Measurements from ENCODE around the gene GRAP2.

The GRAP2 gene

DNA sequence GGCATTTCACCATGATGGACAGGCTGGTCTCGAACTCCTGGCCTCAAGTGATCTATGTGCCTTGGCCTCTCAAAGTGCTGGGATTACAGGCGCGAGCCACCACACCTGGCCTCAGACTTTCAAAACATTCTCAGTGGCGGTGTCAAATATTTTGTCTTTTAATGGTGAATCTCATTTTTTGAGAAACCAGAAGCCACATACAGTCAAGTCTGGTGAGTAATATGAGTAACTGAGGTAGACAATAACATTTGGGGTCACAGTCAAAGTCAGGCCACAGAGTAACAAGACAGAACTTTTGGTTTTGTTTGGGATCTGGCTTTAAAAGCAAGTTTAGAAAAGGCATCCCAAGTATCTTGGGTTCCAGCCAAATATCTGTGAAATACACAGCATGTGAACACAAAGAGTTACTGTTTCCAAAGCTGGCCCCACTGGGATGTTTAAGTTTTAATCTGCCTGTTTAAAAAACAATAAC lies 53.7 kb downstream of the GRAP2 start:
- Histone ChIP-seq H3K4me1 (ENCODE audit: control insufficient read depth, insufficient read depth, low read length) (no peaks in the 10 kb centered on the region), H3K36me3 (ENCODE audit: control insufficient read depth, insufficient read depth, low read length) (no peaks in the 10 kb centered on the region), H3K27me3 (ENCODE audit: control insufficient read depth, insufficient read depth, low read length) (no peaks in the 10 kb centered on the region)

DNA sequence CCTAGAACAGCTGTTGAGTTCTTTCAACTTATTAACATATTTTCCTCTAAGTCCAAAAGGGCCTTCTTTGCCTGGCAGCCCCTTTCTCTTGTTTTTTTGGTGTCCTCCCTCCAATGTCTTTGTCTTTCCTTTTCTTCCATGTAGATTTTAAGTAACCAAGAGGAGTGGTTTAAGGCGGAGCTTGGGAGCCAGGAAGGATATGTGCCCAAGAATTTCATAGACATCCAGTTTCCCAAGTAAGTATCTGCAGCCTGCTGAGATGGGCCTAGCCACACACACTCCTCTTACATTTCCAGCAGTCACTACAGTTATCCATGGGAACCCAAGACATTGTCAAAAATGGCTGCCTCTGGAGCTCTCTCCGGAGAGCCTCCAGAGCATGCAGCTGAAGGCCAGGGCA lies 54.8 kb downstream of the GRAP2 start:
- H3K9me3 ChIP-seq (ENCODE audit: control insufficient read depth, low read length) = no peaks in the 10 kb centered on the region
- H3K27me3 ChIP-seq (ENCODE audit: control insufficient read depth, insufficient read depth, low read length) = no peaks in the 10 kb centered on the region
- H3K4me1 ChIP-seq (ENCODE audit: control insufficient read depth, insufficient read depth, low read length) = no peaks in the 10 kb centered on the region
- no peak overlapping the region for H3K4me3 ChIP-seq (ENCODE audit: low read length)
- no peak overlapping the region for H3K9ac ChIP-seq (ENCODE audit: low read length)
- no peaks in the 10 kb centered on the region for H3K36me3 ChIP-seq (ENCODE audit: control insufficient read depth, insufficient read depth, low read length)

More for the DNA sequence above, 53.7 kb downstream of the GRAP2 start:
- Histone ChIP-seq H3K9me3 (ENCODE audit: control insufficient read depth, low read length) (no peaks in the 10 kb centered on the region), H3K9ac (ENCODE audit: low read length) (no peak overlapping the region), H3K4me3 (ENCODE audit: low read length) (no peak overlapping the region)

DNA sequence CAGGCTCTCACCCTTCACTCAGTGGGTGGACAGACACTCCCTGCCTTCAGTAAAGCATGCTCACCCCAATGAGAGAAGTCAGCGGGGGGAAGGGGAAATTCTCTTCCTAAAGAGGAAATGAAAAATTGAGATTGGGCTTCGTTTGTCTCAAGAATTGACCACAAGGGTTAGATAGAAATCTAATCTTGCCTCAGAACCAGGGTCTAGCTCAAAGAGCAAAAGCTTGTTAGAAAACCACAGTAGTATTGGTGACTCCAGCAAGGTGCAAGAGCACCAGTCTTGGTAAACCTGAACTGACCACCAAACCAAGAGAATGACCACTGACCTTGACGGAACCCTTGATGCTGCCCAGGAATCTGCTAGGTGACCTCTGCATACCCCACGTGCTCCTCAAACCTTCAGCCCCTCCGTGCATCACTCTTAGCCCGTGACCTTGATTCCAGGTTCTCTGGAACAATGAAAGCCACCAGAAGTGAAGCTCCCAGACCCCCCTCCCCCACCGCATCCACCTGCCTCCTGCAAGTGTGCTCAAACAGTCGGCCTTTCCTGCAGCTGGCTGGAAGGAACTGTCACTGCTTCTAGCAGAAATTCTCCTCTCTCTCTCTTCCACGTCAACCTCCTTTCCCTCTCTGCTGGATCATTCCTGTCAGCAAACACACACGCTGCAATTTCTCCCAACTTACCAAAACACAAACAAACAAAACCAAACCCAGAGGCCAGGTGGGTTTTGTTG lies 56.2 kb downstream of the GRAP2 start:
- H3K4me1 ChIP-seq (ENCODE audit: control insufficient read depth, insufficient read depth, low read length) = no peaks in the 10 kb centered on the region
- H3K27me3 ChIP-seq (ENCODE audit: control insufficient read depth, insufficient read depth, low read length) = no peaks in the 10 kb centered on the region
- H3K9ac ChIP-seq (ENCODE audit: low read length) = no peak overlapping the region
- no peaks in the 10 kb centered on the region for H3K9me3 ChIP-seq (ENCODE audit: control insufficient read depth, low read length)
- no peaks in the 10 kb centered on the region for H3K36me3 ChIP-seq (ENCODE audit: control insufficient read depth, insufficient read depth, low read length)
- no peak overlapping the region for H3K4me3 ChIP-seq (ENCODE audit: low read length)

DNA sequence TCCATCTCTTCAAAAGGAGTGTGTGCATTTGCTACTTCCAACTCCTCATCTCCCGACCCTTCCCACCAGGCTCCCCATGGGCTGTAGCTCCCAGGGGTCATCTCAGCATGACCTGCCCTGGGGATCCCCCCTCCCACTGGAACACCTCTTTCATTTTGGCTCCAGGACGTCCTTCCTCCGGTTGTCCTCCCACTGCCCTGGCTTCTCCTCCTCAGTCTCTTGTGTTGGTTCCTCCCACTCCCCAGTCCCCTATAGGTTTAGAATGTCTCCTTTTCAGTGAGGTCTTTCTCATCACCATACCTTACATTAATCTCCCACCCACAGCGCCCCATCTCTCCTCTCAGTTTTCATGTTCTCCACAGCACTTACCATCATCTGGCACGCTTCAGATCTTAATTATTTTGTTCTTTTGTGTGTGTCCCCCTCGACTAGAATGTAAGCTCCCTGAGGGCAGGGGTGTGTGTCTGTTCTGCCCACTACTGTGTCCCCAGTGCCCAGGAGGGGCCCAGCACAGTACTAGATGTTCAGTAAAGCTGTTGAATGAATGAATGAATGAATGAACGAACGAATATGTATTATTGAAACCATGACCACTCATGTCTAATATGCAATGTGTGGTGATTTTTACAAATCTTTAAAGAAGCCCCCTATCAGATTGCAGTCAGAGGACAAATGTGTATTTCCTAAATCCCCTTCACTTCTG lies 57.3 kb downstream of the GRAP2 start:
- Histone ChIP-seq H3K27me3 (ENCODE audit: control insufficient read depth, insufficient read depth, low read length) (no peaks in the 10 kb centered on the region), H3K9me3 (ENCODE audit: control insufficient read depth, low read length) (no peaks in the 10 kb centered on the region), H3K9ac (ENCODE audit: low read length) (no peak overlapping the region), H3K36me3 (ENCODE audit: control insufficient read depth, insufficient read depth, low read length) (no peaks in the 10 kb centered on the region), H3K4me3 (ENCODE audit: low read length) (no peak overlapping the region), H3K4me1 (ENCODE audit: control insufficient read depth, insufficient read depth, low read length) (no peaks in the 10 kb centered on the region)

DNA sequence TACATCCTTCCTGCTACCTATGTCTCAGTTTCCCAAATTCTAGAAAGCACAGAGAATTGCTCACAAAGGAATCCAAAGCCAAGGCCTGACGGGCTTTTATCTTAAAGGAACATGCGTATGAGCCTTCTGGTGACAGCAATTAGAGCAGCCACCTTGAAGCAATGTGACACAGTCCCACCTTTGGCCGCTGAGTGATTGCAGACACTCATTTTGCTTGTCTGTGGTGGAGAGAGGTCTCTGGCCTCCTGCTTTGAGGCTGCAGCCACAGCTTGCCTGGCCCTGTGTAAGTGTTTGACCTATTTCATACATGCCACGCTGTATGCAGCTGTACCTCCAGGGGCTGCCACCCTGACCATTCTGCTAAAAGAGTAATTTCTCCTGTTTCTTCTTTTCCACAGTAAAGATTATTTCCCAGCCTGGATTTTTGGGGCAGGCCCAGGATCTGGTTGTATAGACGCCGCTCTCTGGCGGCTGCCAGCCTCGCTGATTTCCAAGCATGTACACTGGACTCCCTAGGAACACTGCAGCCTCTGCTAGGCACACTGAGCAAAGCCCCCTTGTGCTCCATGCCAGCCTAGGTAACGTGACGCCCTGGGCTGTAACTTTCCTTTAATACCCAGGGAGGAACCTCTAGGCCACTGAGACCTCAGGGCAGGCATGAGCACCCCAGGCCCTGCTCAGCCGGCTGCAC lies 58.2 kb downstream of the GRAP2 start:
- no peaks in the 10 kb centered on the region for H3K27me3 ChIP-seq (ENCODE audit: control insufficient read depth, insufficient read depth, low read length)
- H3K9ac ChIP-seq (ENCODE audit: low read length) = no peak overlapping the region
- no peaks in the 10 kb centered on the region for H3K36me3 ChIP-seq (ENCODE audit: control insufficient read depth, insufficient read depth, low read length)
- H3K4me3 ChIP-seq (ENCODE audit: low read length) = no peak overlapping the region
- no peaks in the 10 kb centered on the region for H3K4me1 ChIP-seq (ENCODE audit: control insufficient read depth, insufficient read depth, low read length)
- H3K9me3 ChIP-seq (ENCODE audit: control insufficient read depth, low read length) = no peaks in the 10 kb centered on the region

DNA sequence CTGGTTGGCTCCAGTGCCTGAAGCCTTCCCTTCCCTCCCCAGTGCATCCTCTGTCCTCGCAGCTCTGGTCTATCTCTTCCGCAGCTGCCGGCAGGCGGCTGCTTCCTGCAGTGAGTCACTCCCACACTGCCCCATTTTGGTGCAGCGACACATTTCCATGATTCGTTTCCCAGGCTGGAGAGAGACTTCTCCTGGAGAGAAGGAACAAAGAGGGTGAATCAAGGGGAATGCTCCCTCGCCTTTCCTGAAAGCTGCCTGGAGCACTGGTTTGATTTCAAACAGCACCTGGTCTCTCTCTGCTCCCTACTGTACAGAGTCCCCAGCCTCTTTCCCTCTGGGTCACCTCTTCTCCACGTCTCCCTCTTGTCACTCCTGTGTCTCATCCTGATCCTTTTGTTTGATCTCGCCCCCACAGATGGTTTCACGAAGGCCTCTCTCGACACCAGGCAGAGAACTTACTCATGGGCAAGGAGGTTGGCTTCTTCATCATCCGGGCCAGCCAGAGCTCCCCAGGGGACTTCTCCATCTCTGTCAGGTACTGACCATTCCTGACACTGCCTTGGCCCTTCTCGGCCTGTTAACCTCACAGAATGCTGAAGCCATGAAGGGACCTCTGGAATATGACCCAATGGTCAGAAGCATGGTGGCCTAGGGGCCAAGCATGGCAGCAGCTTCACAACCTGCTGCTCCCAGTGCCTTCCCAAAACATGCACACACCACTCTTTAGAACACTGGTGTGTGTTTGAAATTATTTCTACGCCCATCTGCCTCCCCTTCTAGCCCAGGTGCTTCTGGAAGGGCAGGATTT lies 59.0 kb downstream of the GRAP2 start, which contains the start of gene TMA7B:
TMA7B (plus strand) TSS at position 758 of the 808 bp plus-strand sequence. CDS start 3,978 bp downstream, outside the sequence.
- H3K36me3 ChIP-seq (ENCODE audit: control insufficient read depth, insufficient read depth, low read length) = no peaks in the 10 kb centered on the region
- no peak within 1 kb of the TSS for H3K9ac ChIP-seq (ENCODE audit: low read length)
- H3K9me3 ChIP-seq (ENCODE audit: control insufficient read depth, low read length) = no peaks in the 10 kb centered on the region
- H3K4me1 ChIP-seq (ENCODE audit: control insufficient read depth, insufficient read depth, low read length) = no peaks in the 10 kb centered on the region
- H3K27me3 ChIP-seq (ENCODE audit: control insufficient read depth, insufficient read depth, low read length) = no peaks in the 10 kb centered on the region
- no peak within 1 kb of the TSS for H3K4me3 ChIP-seq (ENCODE audit: low read length)

DNA sequence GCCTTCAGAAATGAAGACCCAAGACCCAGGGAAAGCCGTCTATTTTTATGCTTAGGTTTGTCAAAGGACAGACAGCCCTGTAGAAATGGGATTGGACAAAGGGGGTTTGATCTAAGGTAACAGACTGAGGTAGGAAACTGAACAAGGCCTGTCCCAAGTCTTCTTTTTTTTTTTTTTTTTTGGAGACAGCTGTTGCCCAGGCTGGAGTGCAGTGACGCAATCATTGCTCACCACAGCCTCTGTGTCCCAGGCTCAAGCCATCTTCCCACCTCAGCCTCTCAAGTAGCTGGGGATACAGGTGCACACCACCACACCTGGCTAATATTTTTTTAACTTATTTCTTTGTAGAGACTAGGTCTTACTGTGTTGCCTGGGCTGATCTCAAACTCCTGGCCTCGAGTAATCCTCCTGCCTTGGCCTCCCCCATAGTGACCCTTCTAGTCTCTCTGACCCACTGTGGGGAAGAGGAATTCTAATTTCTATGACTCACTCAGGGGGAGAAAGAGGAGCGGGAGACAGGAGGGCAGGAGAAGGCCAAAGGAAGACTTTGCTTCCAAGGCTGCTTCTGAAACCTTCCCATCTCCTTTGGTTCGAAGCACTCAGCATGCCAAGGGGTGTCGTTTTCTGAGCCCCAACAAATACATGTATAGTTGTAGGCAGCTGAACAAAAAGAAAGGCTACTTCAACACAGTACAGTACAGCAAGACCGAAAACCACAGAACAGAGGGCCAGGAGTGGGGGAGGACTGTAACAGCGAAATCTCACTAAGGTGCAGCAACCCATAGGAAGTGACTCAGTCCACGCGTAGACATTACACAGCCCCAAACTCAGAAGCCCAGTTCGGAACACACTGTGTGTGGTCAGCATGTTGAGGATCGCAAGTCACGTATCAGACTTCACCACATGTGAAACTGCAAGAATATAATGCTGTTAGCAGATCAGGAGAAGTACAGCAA lies 60.2 kb downstream of the GRAP2 start:
- no peak overlapping the region for H3K9ac ChIP-seq (ENCODE audit: low read length)
- H3K9me3 ChIP-seq (ENCODE audit: control insufficient read depth, low read length) = no peaks in the 10 kb centered on the region
- no peaks in the 10 kb centered on the region for H3K4me1 ChIP-seq (ENCODE audit: control insufficient read depth, insufficient read depth, low read length)
- H3K36me3 ChIP-seq (ENCODE audit: control insufficient read depth, insufficient read depth, low read length) = no peaks in the 10 kb centered on the region
- H3K4me3 ChIP-seq (ENCODE audit: low read length) = no peak overlapping the region
- H3K27me3 ChIP-seq (ENCODE audit: control insufficient read depth, insufficient read depth, low read length) = no peaks in the 10 kb centered on the region

DNA sequence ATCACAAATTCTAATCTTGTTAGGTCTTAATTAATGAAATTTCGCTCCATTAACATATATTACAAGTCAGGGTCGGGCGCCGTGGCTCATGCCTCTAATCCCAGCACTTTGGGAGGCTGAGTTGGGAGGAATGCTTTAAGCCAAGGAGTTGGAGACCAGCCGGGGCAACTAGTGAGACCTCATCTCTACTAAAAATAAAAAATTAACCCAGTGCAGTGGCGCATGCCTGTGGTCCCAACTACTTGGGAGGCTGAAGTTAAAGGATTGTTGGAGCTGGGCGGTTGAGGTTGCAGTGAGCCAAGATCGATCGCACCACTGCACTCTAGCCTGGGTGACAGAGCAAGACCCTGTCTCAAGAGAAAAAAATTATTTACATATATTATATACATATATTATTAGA lies 61.2 kb downstream of the GRAP2 start:
- Histone ChIP-seq H3K27me3 (ENCODE audit: control insufficient read depth, insufficient read depth, low read length) (no peaks in the 10 kb centered on the region), H3K36me3 (ENCODE audit: control insufficient read depth, insufficient read depth, low read length) (no peaks in the 10 kb centered on the region), H3K9ac (ENCODE audit: low read length) (no peak overlapping the region), H3K4me1 (ENCODE audit: control insufficient read depth, insufficient read depth, low read length) (peaks cover 9% of the 10 kb centered on the region), H3K9me3 (ENCODE audit: control insufficient read depth, low read length) (no peaks in the 10 kb centered on the region), H3K4me3 (ENCODE audit: low read length) (no peak overlapping the region)

DNA sequence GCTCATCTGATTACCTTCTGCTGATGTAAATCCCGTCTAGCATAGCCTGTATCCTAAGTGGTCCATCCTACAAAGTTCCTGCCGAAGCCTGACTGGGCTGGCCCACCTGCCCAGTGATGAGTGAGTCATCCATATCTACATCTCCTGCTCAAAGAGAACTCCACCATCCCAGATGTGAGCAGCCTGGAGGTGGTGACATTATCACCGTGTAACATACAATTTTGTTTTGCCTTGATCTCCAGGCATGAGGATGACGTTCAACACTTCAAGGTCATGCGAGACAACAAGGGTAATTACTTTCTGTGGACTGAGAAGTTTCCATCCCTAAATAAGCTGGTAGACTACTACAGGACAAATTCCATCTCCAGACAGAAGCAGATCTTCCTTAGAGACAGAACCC lies 64.9 kb downstream of the GRAP2 start:
- Histone ChIP-seq H3K9ac (ENCODE audit: low read length) (no peak overlapping the region), H3K36me3 (ENCODE audit: control insufficient read depth, insufficient read depth, low read length) (no peaks in the 10 kb centered on the region), H3K27me3 (ENCODE audit: control insufficient read depth, insufficient read depth, low read length) (no peaks in the 10 kb centered on the region), H3K4me3 (ENCODE audit: low read length) (no peak overlapping the region), H3K4me1 (ENCODE audit: control insufficient read depth, insufficient read depth, low read length) (peaks cover 29% of the 10 kb centered on the region), H3K9me3 (ENCODE audit: control insufficient read depth, low read length) (no peaks in the 10 kb centered on the region)

DNA sequence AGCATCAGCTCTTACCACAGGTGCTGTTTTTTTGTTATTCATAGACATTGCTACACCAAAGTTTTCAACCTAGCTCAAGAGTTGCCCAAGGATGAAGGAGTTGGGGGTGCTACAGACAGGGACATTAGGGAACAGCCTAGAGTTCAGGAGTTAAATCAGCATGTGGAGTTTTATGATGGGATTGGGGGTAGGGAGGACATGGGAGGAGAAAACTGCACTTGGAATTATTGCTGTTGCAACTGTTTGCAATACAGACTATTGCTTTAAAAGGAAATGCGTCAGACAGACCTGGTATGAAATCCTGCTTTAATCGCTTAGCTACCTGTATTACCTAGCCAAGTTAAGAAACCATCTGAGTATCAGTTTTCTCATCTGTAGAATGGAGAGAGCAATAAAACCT lies 65.6 kb downstream of the GRAP2 start:
- Histone ChIP-seq H3K4me1 (ENCODE audit: control insufficient read depth, insufficient read depth, low read length) (peaks cover 35% of the 10 kb centered on the region), H3K36me3 (ENCODE audit: control insufficient read depth, insufficient read depth, low read length) (no peaks in the 10 kb centered on the region), H3K9me3 (ENCODE audit: control insufficient read depth, low read length) (no peaks in the 10 kb centered on the region), H3K9ac (ENCODE audit: low read length) (no peak overlapping the region), H3K27me3 (ENCODE audit: control insufficient read depth, insufficient read depth, low read length) (no peaks in the 10 kb centered on the region), H3K4me3 (ENCODE audit: low read length) (no peak overlapping the region)

All from mucosa of stomach (tissue), 1 donor.